Adrenal gland (tissue), 5 donors: ENCODE results near the gene SYCE3.

Experiments used
- CTCF ChIP-seq, 6 experiments: fragments of 450-650 bp in 4 of 6; fragments of 200-600 bp in 2 of 6; sonication (generic) in 1 of 6; IDR thresholded peaks; 1 replicate in 5 of 6; 2 replicates in 1 of 6; pipeline versions ENCODE4 v1.5.1 to v1.8.0; 2016 to 2021; ENCODE audit warnings: antibody characterized with exemption in 6 of 6, mild to moderate bottlenecking in 2 of 6, moderate library complexity in 1 of 6
- POLR2A ChIP-seq, 2 donors: fragments of 450-650 bp; IDR thresholded peaks; one replicate each; pipeline ENCODE4 v1.6.1; 2017; ENCODE audit warnings: antibody characterized with exemption in 2 of 2, mild to moderate bottlenecking in 2 of 2, moderate library complexity in 1 of 2
- donor health status: DM: no; HTN: no; CAD: no.

- TF ChIP-seq POLR2A (IDR thresholded peaks at IDR 0.05), result no peak
- TF ChIP-seq CTCF (IDR thresholded peaks at IDR 0.05), result no peak
Observed at GRCh38 chr22:50548040-50548920, 14.4 kb downstream of the SYCE3 start.
